Osteoblast (primary cell): ENCODE measurements around the gene GLRA1. TPM values are rescaled to one million over a fixed set of nuclear protein-coding genes. Genes with fewer than 3 reads are reported as not detected.

Experiments used
- DNase-seq: peaks from one replicate; pipeline ENCODE4 v3.0.0; 2011; ENCODE audit warnings: low spot score, mixed read lengths; ENCODE audit not compliant: insufficient read length; ENCODE audit errors: missing footprints
- H2AFZ ChIP-seq: 2 replicates; pipeline ENCODE4 v1.6.0; 2011; ENCODE audit warnings: mild to moderate bottlenecking, low read length
- H3K27ac ChIP-seq: 2 replicates; pipeline ENCODE4 v1.5.1; 2011; ENCODE audit warnings: mild to moderate bottlenecking, low read depth, low read length, moderate library complexity
- H3K27me3 ChIP-seq: 2 replicates; pipeline ENCODE4 v1.6.0; 2012; ENCODE audit warnings: mild to moderate bottlenecking, control low read depth, inconsistent platforms, low read length, moderate library complexity; ENCODE audit not compliant: insufficient read depth
- H3K36me3 ChIP-seq: 2 replicates; pipeline ENCODE4 v1.5.1; 2011; ENCODE audit warnings: mild to moderate bottlenecking, low read length, control low read depth, moderate library complexity; ENCODE audit not compliant: insufficient read depth
- H3K4me1 ChIP-seq: 2 replicates; pipeline ENCODE4 v1.5.1; 2011; ENCODE audit warnings: mild to moderate bottlenecking, low read length, control low read depth, moderate library complexity; ENCODE audit not compliant: insufficient read depth
- H3K4me2 ChIP-seq: 2 replicates; pipeline ENCODE4 v1.6.0; 2011; ENCODE audit warnings: mild to moderate bottlenecking, low read length; ENCODE audit not compliant: insufficient read depth
- H3K4me3 ChIP-seq: fragments of 200-600 bp; sonication (generic); 3 replicates; pipeline ENCODE4 v1.5.1; 2012; ENCODE audit warnings: mild to moderate bottlenecking, low read length, inconsistent platforms; ENCODE audit not compliant: insufficient read depth
- H3K79me2 ChIP-seq: 2 replicates; pipeline ENCODE4 v1.6.0; 2012; ENCODE audit warnings: mild to moderate bottlenecking, low read length, control low read depth, inconsistent platforms; ENCODE audit not compliant: insufficient read depth
- H3K9me3 ChIP-seq: 2 replicates; pipeline ENCODE4 v1.5.1; 2011; ENCODE audit warnings: low read depth, low read length, control low read depth
- H4K20me1 ChIP-seq: 2 replicates; pipeline ENCODE4 v1.6.0; 2012; ENCODE audit warnings: mild to moderate bottlenecking, low read length, control low read depth; ENCODE audit not compliant: insufficient read depth
- total RNA-seq: library from RNA; depleted of rRNA; stranded (reverse); fragments of >200 nt; gene quantifications from 2 replicates; pipeline ENCODE4 v1.2.3, GENCODE V29; 2012
- TF ChIP-seq, protein P1 (sequence below): IDR thresholded peaks from 2 replicates; pipeline ENCODE4 v1.5.1; 2011; ENCODE audit warnings: mild to moderate bottlenecking, low read depth, low read length, moderate library complexity; ENCODE audit errors: extremely low read depth

Gene GLRA1
- total RNA-seq, 1 donor, result not detected

GRCh38 chr5:151966046-151966445 lies 41.4 kb upstream of the GLRA1 start:
- no peaks in the 10 kb centered on the region for H3K9me3 ChIP-seq
- H3K27ac ChIP-seq, result no peak overlapping the region
- DNase-seq, result no peak
- no peak overlapping the region for H2AFZ ChIP-seq
- H3K79me2 ChIP-seq, result no peaks in the 10 kb centered on the region
- H3K4me1 ChIP-seq, result no peaks in the 10 kb centered on the region
- H3K4me2 ChIP-seq, result no peak overlapping the region
- H3K27me3 ChIP-seq, result no peaks in the 10 kb centered on the region
- H3K36me3 ChIP-seq, result no peaks in the 10 kb centered on the region
- no peak overlapping the region for H3K4me3 ChIP-seq
- no peaks in the 10 kb centered on the region for H4K20me1 ChIP-seq
- TF ChIP-seq, protein P1, sequence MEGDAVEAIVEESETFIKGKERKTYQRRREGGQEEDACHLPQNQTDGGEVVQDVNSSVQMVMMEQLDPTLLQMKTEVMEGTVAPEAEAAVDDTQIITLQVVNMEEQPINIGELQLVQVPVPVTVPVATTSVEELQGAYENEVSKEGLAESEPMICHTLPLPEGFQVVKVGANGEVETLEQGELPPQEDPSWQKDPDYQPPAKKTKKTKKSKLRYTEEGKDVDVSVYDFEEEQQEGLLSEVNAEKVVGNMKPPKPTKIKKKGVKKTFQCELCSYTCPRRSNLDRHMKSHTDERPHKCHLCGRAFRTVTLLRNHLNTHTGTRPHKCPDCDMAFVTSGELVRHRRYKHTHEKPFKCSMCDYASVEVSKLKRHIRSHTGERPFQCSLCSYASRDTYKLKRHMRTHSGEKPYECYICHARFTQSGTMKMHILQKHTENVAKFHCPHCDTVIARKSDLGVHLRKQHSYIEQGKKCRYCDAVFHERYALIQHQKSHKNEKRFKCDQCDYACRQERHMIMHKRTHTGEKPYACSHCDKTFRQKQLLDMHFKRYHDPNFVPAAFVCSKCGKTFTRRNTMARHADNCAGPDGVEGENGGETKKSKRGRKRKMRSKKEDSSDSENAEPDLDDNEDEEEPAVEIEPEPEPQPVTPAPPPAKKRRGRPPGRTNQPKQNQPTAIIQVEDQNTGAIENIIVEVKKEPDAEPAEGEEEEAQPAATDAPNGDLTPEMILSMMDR, result no peak

DNA sequence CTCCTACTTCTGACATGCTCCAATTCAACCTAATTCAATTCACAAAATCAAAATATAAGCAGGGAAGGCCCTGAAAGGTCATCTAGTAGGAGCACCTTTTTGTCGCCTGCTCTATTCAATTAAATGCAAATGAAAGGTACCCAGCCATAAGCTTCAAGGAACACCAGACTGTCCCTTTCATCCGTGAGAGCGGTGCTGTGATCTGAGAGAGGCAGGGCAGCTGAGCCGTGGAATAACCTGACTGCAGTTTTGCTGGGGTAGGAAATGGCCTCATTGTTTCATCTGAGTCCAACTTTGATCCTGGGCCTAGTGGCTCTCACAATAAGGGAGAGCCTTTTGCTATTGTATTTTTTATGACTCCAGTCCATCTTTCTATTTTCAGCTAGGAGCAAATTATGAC lies 39.8 kb upstream of the GLRA1 start:
- Histone ChIP-seq H3K27me3 (no peaks in the 10 kb centered on the region), H3K9me3 (no peaks in the 10 kb centered on the region), H2AFZ (no peak overlapping the region), H4K20me1 (no peaks in the 10 kb centered on the region), H3K27ac (no peak overlapping the region), H3K4me3 (no peak overlapping the region), H3K4me1 (no peaks in the 10 kb centered on the region), H3K79me2 (no peaks in the 10 kb centered on the region), H3K36me3 (no peaks in the 10 kb centered on the region), H3K4me2 (no peak overlapping the region)
- DNase-seq, result no peak
- TF ChIP-seq, protein P1, result no peak

- H3K4me1 ChIP-seq, result no peaks in the 10 kb centered on the region
- H3K27me3 ChIP-seq, result no peaks in the 10 kb centered on the region
- no peak overlapping the region for H2AFZ ChIP-seq
- H3K4me2 ChIP-seq, result no peak overlapping the region
- DNase-seq, result no peak
- H4K20me1 ChIP-seq, result no peaks in the 10 kb centered on the region
- H3K36me3 ChIP-seq, result no peaks in the 10 kb centered on the region
- no peak overlapping the region for H3K27ac ChIP-seq
- no peak overlapping the region for H3K4me3 ChIP-seq
- H3K79me2 ChIP-seq, result no peaks in the 10 kb centered on the region
- TF ChIP-seq, protein P1, result no peak
- H3K9me3 ChIP-seq, result no peaks in the 10 kb centered on the region
Observed at GRCh38 chr5:151961557-151961956, 36.9 kb upstream of the GLRA1 start.

GRCh38 chr5:151958111-151958510 lies 33.5 kb upstream of the GLRA1 start:
- Histone ChIP-seq H3K27ac (no peak overlapping the region), H3K4me2 (no peak overlapping the region), H4K20me1 (no peaks in the 10 kb centered on the region), H3K4me1 (no peaks in the 10 kb centered on the region), H3K9me3 (no peaks in the 10 kb centered on the region), H3K79me2 (no peaks in the 10 kb centered on the region), H3K27me3 (no peaks in the 10 kb centered on the region), H3K36me3 (no peaks in the 10 kb centered on the region), H2AFZ (no peak overlapping the region), H3K4me3 (no peak overlapping the region)
- TF ChIP-seq, protein P1, result no peak
- DNase-seq, result no peak
